ENCODE results near the gene SAFB2.

GRCh38 chr19:5628919-5629481 is 6.4 kb upstream of the SAFB2 start:
- TF ChIP-seq, protein P1, sequence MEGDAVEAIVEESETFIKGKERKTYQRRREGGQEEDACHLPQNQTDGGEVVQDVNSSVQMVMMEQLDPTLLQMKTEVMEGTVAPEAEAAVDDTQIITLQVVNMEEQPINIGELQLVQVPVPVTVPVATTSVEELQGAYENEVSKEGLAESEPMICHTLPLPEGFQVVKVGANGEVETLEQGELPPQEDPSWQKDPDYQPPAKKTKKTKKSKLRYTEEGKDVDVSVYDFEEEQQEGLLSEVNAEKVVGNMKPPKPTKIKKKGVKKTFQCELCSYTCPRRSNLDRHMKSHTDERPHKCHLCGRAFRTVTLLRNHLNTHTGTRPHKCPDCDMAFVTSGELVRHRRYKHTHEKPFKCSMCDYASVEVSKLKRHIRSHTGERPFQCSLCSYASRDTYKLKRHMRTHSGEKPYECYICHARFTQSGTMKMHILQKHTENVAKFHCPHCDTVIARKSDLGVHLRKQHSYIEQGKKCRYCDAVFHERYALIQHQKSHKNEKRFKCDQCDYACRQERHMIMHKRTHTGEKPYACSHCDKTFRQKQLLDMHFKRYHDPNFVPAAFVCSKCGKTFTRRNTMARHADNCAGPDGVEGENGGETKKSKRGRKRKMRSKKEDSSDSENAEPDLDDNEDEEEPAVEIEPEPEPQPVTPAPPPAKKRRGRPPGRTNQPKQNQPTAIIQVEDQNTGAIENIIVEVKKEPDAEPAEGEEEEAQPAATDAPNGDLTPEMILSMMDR (IDR thresholded peaks at IDR 0.05), result no peak
- no peak for TF ChIP-seq EZH2 (IDR thresholded peaks at IDR 0.05)
